ENCODE data around the gene ICA1. TPM values are rescaled to one million over a fixed set of nuclear protein-coding genes. Genes with fewer than 3 reads are reported as not detected.
A peak's percentile ranks its signal among the peaks of the same experiment; 100 is the strongest.

Gene ICA1
- total RNA-seq, 1 donor from 2014 or later: 14.9 TPM

- no peak for DNase-seq
These were observed 35.5 kb downstream of the ICA1 start for GRCh38 chr7:8226501-8226900.

GRCh38 chr7:8221567-8221966 lies 40.4 kb downstream of the ICA1 start:
- DNase-seq: no peak

GRCh38 chr7:8221101-8221495 lies 40.9 kb downstream of the ICA1 start:
- no peak for DNase-seq

GRCh38 chr7:8220376-8221100 lies 41.4 kb downstream of the ICA1 start:
- no peak for DNase-seq

GRCh38 chr7:8217200-8218068 lies 44.5 kb downstream of the ICA1 start:
- peak; percentile 68 for DNase-seq

GRCh38 chr7:8216334-8216690 lies 45.7 kb downstream of the ICA1 start:
- DNase-seq: no peak

- no peak for DNase-seq
These were observed 46.2 kb downstream of the ICA1 start for GRCh38 chr7:8215648-8216333.

GRCh38 chr7:8214244-8214824 lies 47.6 kb downstream of the ICA1 start:
- no peak for DNase-seq

GRCh38 chr7:8213381-8213780 lies 48.6 kb downstream of the ICA1 start:
- DNase-seq: no peak

GRCh38 chr7:8212638-8213037 lies 49.3 kb downstream of the ICA1 start:
- DNase-seq: no peak

GRCh38 chr7:8211725-8212096 lies 50.3 kb downstream of the ICA1 start:
- no peak for DNase-seq

GRCh38 chr7:8210845-8211724 lies 50.9 kb downstream of the ICA1 start:
- no peak for DNase-seq

GRCh38 chr7:8209353-8209752 lies 52.6 kb downstream of the ICA1 start:
- no peak for DNase-seq

- no peak for DNase-seq
These were observed 53.2 kb downstream of the ICA1 start for GRCh38 chr7:8208816-8209215.

GRCh38 chr7:8206956-8207355 lies 55.0 kb downstream of the ICA1 start:
- no peak for DNase-seq

GRCh38 chr7:8205537-8205936 lies 56.4 kb downstream of the ICA1 start:
- peak; percentile 35 for DNase-seq

- DNase-seq: peak; percentile 45
These were observed 57.0 kb downstream of the ICA1 start for GRCh38 chr7:8205031-8205387.

- no peak for DNase-seq
These were observed 57.5 kb downstream of the ICA1 start for GRCh38 chr7:8204339-8205030.

- no peak for DNase-seq
These were observed 60.0 kb downstream of the ICA1 start for GRCh38 chr7:8201846-8202441.

- no peak for DNase-seq
These were observed 61.2 kb downstream of the ICA1 start for GRCh38 chr7:8200717-8201116.

- DNase-seq: no peak
These were observed 61.7 kb downstream of the ICA1 start for GRCh38 chr7:8200316-8200715.

Measured in skin of body (tissue), 2 donors.